Skin epidermis (tissue), 12 donors: ENCODE measurements around the gene EPHA3.

Experiments
- H3K27ac ChIP-seq, 21 experiments: fragments of 200-600 bp; sonication (generic) in 11 of 21; one replicate each; pipeline ENCODE4 v1.5.0; 2020; ENCODE audit warnings: mild to moderate bottlenecking in 3 of 21, inconsistent platforms in 2 of 21, moderate library complexity in 2 of 21
- H3K4me3 ChIP-seq, 7 experiments: fragments of 200-600 bp; sonication (generic) in 2 of 7; one replicate each; pipeline ENCODE4 v1.5.0; 2020; ENCODE audit warnings: inconsistent platforms in 2 of 7, mild to moderate bottlenecking in 2 of 7, moderate library complexity in 1 of 7

The EPHA3 gene

DNA sequence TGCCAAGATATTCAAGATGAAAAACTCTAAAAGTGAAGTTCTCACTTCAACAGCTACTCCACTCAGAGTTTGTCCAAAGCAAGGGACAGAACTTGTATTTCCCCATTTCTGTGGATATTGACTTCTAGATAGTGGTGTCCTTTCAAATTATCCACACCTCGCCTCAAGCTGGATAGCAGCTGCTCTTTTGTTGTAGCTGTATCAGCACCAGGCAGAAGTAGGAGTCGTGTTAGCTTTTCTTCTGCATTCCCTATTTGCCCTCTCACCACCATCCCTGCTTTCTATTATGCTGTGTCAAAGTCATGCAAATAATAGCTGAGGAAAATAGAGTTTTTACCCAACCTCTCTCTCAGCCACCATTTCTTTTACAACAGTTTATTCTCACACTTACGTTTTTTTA lies 303.8 kb downstream of the EPHA3 start:
- no peak overlapping the region for H3K4me3 ChIP-seq
- H3K27ac ChIP-seq: no peak overlapping the region

DNA sequence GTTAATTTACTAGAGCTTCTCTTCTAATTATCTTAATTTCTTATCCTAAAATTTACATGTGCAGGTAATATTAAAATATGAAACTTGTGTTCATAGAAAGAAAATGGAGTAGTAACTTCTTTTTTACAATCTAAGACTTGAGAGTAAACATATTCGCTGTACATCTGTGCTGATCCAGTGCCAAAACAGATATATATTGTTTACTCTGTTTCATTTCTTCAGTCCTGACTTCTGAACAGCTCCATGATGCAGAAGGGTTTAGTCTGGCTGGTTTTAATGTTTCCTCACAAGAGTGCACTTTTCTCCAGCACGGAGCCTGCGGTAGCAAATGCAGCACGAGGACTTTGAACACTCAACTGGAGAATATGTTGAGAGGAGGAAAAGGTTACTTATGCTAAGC lies 306.8 kb downstream of the EPHA3 start:
- no peak overlapping the region for H3K27ac ChIP-seq
- H3K4me3 ChIP-seq: no peak overlapping the region

DNA sequence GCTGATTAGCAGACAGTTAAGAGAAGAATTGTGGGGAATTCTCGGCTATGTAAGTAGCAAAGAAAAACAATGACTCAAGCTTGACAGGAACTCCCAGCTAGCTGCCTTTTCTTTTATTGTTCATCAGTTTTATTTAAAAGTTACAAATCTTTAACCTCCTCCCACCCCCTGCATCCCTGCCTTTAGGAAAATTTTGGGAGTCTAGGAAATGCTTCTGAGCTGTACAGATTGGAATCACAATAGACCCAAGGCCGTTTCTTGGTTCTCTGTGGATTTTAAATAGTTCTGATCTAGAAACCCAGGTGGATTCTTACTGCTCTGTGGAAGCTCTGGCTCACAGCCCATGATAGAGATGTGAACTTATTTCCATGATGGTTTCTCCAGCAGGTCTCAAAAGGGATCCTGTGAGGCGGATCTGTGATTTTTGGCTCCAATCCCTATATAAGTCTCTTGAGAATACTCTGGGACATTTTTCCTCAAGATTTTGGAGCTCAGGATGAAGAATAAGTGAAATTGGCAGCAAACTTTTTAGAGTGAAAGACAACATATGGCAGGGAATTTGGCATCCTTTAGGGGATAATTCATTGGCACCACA lies 312.3 kb downstream of the EPHA3 start:
- no peak overlapping the region for H3K27ac ChIP-seq
- no peak overlapping the region for H3K4me3 ChIP-seq

DNA sequence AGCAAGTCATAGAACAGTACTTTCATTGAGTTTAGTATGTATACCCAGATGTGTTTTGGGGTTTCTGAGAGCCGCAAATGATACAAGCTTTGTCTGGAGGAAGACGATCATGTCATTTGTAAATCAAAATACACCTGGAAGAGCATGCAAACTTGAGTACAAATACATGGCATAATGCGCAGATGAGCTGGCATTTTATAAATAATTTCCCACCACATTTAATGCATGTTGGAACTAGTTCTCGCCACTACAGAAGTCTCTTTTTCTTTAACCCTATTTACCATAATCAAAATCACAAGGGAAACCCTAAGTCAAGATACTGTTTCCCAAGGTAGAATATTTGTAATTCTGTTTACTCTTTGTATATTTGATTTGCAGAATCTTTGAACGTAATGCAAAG lies 318.6 kb downstream of the EPHA3 start:
- Histone ChIP-seq H3K4me3 (no peak overlapping the region), H3K27ac (no peak overlapping the region)

DNA sequence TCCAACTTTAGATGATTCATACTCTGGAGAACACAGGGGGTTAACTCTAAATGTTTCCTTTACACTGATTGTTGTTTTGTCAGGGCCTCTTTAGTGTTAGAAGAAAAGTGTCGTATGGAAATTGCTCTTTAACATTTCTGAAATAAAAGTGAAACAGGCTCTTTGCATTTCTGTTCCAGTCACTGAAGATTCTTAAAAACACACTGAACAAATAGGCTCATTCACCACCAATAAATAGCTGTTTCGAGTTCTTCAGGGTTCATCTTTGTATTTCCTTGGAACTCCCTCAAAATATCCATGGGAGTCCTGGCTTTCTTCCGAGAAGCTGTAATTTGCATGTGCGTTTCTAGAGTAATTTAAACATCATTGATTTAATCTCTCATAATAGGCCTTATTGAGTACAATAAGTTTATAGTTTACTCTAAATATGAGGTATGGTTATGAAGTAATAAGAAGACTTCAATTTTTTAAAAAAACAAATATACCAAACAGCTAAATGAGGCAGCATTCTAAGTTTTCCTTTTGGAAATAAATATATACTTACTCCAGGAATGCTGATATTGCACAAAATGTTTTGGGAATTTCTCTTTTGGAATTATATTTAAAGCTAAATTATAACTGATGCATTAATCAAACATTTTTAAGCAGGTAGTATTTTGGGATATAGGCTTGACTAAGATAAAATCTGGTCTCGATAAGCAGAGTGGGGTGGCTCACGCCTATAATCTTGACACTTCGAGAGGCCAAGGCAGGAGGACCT lies 327.4 kb downstream of the EPHA3 start:
- Histone ChIP-seq H3K4me3 (no peak overlapping the region), H3K27ac (no peak overlapping the region)

DNA sequence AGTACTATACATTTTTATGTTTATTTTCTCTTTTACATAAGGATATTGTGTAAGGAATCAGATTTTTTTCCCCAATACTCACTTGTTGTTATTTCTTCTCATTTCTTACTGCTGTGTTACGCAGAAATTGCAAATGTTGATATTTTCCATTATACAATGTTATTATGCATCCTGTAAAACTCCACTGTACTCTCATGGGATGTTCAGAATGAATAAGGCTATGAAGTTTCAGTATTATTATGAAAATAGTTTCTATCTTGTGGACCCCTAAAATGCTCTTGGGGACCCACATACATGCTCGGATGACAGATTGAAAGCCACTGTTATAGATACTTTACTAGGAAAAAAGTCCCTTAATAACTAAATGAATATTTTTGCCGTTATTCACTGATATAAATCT lies 329.4 kb downstream of the EPHA3 start:
- no peak overlapping the region for H3K4me3 ChIP-seq
- no peak overlapping the region for H3K27ac ChIP-seq

DNA sequence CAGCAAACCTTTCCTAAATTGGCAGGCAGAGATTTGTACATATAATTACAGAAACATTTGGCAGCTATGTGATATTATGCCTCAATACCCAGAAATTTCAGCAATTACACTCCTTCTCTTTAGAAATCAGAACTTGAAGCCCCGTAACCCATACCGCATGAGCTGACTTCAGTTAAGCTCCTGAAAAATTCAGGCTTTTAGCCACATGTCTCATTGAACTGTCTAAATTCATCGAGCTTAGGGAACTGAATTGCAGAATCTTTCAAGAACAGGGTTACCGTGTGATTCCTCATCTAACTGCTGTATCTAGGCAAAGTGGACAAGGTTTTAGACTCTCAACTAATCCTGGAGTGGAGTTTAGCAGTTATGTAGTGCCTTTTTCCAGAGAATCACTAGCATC lies 333.0 kb downstream of the EPHA3 start:
- Histone ChIP-seq H3K4me3 (no peak overlapping the region), H3K27ac (no peak overlapping the region)

DNA sequence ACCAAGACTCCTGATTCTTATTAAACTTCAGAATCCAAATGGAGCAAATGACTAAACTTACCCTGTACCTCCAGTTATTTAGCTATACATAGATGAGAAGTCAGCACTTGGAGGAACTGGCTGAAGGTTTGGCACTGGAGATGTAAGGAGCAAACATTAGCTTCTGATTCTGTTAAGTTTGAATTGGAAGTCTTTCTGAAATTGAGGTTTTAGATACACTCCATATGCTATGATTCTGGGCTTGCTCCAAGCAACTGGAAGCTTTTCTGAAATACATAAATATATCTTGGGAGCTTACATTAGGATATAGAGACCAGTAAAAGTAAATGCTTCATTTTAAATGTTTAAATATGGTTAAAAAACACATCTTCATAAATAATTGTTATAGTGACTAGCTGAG lies 333.7 kb downstream of the EPHA3 start:
- no peak overlapping the region for H3K27ac ChIP-seq
- H3K4me3 ChIP-seq: no peak overlapping the region

DNA sequence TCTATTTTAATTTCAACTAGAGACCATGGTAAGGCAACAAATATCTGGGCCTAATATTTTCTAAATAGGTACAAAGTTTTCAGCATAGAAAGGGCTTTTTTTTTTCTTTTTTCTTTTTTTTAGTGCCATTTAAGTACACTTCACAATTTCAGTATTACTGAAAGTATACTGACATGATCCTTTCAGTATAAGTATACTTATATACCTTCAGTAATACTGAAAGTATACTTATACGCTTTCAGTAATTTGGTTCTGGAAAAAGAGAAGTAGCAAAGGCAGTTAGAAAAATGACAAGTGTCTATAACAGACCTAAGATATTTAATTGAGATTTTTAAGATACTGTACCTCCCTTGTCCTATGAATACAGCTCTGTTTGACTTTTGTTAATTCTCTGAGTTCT lies 339.2 kb downstream of the EPHA3 start:
- no peak overlapping the region for H3K4me3 ChIP-seq
- no peak overlapping the region for H3K27ac ChIP-seq

DNA sequence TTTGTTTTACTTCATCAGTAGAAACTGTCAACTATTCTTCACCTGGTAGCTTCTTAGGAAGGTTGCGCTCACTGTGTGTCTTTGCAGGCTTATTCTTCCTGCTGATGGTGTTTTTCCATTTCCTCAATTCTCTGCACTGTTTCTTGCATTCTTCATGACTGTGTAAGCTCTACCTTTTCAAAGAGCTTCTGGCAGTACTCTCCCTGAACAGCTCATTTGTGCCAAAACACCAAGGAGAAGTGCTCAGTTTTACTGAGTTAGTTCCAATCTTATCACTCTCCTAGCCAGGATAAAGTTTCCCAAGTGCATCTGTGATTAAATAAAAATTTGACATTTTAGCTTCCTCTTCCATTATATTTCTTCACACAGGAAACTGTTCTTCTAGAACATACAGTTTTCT lies 339.8 kb downstream of the EPHA3 start:
- Histone ChIP-seq H3K27ac (no peak overlapping the region), H3K4me3 (no peak overlapping the region)

DNA sequence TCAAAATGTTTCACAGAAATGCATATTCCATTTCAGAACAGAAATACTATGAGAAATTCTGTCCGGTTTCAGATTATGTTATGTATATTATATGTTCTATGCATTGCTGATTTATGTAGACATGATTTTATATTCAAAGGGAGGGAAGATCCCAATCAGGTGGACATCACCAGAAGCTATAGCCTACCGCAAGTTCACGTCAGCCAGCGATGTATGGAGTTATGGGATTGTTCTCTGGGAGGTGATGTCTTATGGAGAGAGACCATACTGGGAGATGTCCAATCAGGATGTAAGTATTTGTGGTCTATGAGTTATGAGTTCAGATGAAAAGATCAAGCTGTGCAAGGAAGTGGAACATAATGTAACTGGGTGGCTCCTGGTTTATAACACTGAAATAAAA lies 341.7 kb downstream of the EPHA3 start:
- Histone ChIP-seq H3K4me3 (no peak overlapping the region), H3K27ac (no peak overlapping the region)

DNA sequence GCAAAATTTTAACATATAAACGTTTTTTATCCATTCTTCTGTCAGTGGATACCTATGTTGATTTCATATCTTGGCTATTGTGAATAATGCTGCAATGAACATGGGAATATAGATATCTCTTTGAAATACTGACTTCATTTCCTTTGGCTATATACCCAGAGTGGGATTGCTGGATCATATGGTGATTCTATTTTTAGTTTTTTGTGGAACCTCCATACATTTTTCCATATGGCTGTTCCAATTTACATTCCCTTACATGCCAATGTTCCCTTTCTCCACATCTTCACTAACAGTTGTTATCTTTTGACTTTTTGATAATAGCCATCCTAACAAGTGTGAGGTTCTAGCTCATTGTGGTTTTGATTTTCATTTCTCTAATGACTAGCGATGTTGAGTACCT lies 344.6 kb downstream of the EPHA3 start:
- Histone ChIP-seq H3K27ac (no peak overlapping the region), H3K4me3 (no peak overlapping the region)

DNA sequence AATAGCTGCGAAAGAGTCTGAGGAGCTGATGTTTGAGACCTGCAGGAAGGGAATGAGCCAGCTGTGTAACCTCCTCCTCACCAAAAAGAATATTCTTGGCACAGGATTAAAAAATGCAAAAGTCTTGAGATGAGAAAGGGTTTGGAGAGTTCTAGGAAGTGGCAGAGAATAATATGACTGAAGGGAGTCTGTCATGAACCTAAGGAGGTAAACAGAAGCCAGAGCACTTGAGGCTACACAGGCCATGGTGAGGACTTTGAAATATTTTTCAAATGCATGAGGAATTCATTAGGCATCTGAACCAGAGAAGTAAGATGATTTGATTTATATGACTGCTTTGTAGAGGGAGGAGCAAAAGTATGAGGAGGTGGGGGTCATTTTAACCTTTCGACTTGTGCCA lies 347.8 kb downstream of the EPHA3 start:
- Histone ChIP-seq H3K27ac (no peak overlapping the region), H3K4me3 (no peak overlapping the region)

DNA sequence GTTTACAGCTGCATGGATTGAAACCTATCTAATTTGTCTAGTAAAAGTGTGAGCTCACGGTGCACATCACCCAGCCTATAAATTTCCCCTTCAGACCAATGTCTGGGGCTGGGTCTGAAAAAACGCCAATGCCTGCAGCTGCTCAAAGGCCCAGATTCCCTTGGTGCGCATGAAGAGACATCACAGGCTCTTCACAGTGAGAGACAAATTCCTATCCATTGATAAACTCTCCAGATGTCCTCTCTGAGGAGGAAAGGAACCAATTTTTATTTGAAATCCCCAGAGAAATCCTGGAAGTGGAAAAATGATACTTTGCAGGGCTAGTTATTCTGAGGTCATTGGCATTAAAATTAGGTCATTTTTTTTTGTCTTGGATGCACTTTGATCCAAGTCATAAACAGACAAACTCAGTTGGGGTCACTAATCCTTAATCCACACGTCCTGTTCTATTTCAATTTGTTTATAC lies 360.5 kb downstream of the EPHA3 start:
- H3K4me3 ChIP-seq: no peak overlapping the region
- H3K27ac ChIP-seq: no peak overlapping the region

DNA sequence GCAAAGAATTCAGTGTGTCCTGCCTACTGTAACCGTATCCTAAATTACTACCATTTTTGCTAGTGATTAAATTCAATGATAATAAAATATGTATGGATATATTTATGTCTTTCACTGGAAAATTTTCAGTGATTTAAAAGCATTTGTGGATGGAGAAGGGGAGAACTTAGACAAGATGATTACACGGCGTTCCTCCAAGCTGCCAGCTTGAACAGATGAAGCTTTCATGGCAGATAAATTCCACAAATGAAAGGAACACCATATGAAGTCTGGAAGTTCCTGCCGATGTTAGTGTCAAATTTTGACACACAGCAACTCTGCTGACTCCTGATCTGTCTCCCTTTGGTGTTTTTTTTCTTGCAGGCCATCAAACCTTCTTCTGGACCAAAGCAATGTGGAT lies 364.7 kb downstream of the EPHA3 start:
- Histone ChIP-seq H3K27ac (no peak overlapping the region), H3K4me3 (no peak overlapping the region)

DNA sequence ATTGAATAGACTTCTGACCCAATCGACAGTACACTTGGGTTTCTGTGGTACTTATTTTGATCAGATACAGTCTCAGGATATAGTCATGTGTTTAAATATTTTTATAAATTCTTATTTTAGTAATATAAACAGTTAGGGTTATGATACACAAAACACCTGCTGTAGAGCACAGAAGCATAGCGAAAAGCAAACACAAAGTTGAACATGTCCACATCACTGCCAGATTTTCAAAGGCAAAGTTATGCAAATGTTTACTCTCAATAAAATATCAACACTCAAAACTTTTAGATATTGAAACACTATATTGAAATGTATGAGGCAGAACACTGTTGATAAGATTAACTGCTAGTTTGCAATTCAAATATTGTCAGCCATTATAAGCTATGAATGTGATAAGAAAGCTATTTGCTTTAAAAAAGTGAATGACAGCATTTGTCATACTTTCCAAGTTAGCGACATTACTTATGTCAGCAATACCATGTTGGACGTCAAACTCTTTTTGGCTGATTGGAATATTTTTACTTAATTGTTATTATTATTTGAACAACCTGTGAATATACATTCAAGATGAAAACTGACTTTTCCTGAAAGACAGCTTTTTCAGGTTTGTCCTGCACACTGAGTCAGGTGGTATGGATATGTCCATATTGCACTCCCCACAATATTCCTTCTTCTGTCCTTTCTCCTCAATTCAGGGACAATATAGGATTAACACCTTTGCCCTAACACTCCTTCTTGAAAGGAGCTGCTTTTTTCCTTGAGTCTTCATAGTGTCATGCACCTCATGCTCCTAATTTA lies 367.1 kb downstream of the EPHA3 start:
- Histone ChIP-seq H3K27ac (no peak overlapping the region), H3K4me3 (no peak overlapping the region)

DNA sequence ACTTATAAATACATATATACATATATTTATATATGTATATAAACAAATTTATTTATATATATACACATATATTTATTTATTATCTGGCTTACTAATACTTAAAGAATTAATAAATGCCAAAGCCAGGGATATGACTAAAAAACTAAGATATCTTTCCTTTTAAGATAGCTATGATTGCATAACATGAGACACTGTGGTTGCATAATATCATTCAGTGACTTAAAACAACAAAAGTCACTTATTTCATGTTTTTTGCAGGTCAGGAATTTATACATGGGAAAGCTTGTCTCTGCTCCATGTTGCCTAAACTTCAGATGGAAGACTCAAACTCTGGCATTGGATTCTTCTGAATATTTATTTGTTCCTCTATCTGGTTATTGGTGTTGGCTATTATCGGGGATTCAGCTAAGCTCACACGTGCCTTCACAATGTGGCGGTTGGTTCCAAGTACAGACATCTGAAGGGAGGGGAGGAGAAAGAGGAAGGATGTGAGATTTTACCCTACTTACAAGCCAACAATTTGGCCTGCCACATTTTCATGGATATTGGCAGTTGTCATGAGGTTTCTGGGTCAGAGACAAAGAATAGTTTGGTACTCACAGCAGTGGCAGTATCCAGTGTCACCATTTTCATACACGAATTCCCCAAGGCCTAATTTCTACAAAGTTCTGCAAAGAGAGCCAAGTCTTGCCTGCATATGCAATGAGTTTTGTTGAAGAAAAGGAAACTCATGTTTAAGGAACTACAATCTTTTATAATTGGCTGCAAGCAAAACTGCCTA lies 381.6 kb downstream of the EPHA3 start:
- Histone ChIP-seq H3K27ac (no peak overlapping the region), H3K4me3 (no peak overlapping the region)

DNA sequence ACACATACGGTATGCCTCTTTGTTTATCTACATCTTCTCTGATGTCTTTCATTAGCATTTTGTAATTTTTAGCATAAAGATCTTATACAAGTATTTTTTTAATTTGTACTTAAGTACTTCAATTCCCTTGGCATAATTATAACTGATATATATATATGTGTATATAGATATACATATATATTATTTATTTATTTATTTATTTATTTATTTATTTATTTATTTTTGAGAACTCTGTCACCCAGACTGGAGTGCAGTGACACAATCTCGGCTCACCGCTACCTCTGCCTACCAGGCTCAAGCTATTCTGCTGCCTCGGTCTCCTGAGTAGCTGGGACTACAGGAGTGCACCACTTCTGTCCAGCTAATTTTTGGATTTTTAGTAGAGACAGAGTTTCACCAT lies 382.7 kb downstream of the EPHA3 start:
- H3K27ac ChIP-seq: no peak overlapping the region

DNA sequence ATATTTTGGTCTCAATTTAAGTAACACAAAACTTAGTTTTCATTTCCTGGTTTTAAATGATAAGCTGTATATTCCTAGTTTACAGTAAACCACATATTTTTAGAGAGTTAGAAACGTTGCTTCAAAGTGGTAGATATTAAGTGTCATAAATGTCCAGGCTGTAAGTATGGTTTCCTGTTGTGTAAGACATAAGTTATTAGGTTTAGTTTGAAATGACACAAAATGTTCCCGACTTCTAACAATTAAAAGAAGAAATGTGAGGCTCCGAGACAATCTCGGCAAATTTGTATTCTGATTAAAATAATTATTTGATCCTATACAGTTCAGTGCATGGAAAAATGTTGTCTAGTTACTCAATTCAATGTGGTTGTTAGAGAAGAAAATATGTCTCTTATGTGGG lies 387.3 kb downstream of the EPHA3 start:
- Histone ChIP-seq H3K4me3 (no peak overlapping the region), H3K27ac (no peak overlapping the region)

More for the DNA sequence above, 382.7 kb downstream of the EPHA3 start:
- H3K4me3 ChIP-seq: no peak overlapping the region

DNA sequence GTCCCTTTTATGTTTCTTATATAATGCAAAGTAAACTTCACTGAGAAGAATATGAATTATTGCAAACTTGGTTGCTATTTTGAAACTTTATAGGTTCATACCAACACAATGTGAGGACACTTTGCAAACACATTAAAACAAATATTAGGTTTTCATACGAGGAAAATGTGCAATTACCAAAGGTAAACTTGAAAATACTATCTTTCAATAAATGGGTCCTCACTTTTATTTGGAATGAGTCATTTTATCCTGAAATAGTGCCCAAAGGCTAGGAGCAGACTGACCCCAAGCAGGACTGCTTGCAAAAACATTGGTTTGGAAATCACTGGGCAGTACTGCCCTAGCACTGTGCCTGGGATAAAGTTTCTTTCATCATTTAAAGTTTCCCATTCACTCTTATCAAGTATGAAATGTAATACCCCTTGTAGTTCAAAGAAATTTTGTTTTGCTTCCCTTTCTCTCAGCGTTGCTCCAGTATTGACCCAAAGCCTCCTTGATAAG lies 396.5 kb downstream of the EPHA3 start:
- Histone ChIP-seq H3K4me3 (no peak overlapping the region), H3K27ac (no peak overlapping the region)
